HepG2 (cell line): ENCODE data around the gene STAC.

Experiments
- EP300 ChIP-seq, 3 experiments: sonication (generic) in 1 of 3; formaldehyde crosslinking in 1 of 3; IDR thresholded peaks; 2 replicates each; pipeline versions ENCODE4 v1.5.1 to v1.6.1; 2011 to 2020; ENCODE audit warnings: low read depth in 2 of 3, low read length in 2 of 3, borderline replicate concordance in 1 of 3, improper control_type of control experiment in 1 of 3, mild to moderate bottlenecking in 1 of 3, missing genetic modification reagents in 1 of 3, moderate library complexity in 1 of 3
- EZH2 ChIP-seq: conservative IDR thresholded peaks from 2 replicates; pipeline ENCODE4 v1.6.1; 2012; ENCODE audit warnings: mild to moderate bottlenecking, low read depth, low read length, moderate library complexity
- HCFC1 ChIP-seq: fragments of 150-350 bp; IDR thresholded peaks from 2 replicates; pipeline ENCODE4 v1.6.1; 2014; ENCODE audit warnings: low read depth, low read length
- JUNB ChIP-seq: sonication (generic); formaldehyde crosslinking; IDR thresholded peaks from 2 replicates; pipeline ENCODE4 v1.8.0; 2022; ENCODE audit warnings: missing genetic modification reagents, mild to moderate bottlenecking, borderline replicate concordance
- NFYC ChIP-seq: IDR thresholded peaks from 2 replicates; pipeline ENCODE4 v1.6.1; 2016; ENCODE audit warnings: missing genetic modification reagents, missing compliant biosample characterization
- SRF ChIP-seq: IDR thresholded peaks from 2 replicates; pipeline ENCODE4 v1.6.1; 2011; ENCODE audit warnings: mild to moderate bottlenecking, low read depth, low read length, moderate library complexity
- TAF15 ChIP-seq: fragments of 200-400 bp; formaldehyde crosslinking; IDR thresholded peaks from one replicate; pipeline ENCODE4 v1.6.1; 2018; ENCODE audit warnings: mild to moderate bottlenecking, low read depth, low read length; ENCODE audit not compliant: poor library complexity, severe bottlenecking
- TF ChIP-seq, protein P1 (sequence below): sonication (generic); formaldehyde crosslinking; IDR thresholded peaks from 2 replicates; pipeline ENCODE4 v1.5.0; 2020; ENCODE audit warnings: missing genetic modification reagents
- TF ChIP-seq, protein P2 (sequence below): sonication (generic); formaldehyde crosslinking; IDR thresholded peaks from 2 replicates; pipeline ENCODE4 v1.4.0; 2020; ENCODE audit warnings: missing genetic modification reagents

DNA sequence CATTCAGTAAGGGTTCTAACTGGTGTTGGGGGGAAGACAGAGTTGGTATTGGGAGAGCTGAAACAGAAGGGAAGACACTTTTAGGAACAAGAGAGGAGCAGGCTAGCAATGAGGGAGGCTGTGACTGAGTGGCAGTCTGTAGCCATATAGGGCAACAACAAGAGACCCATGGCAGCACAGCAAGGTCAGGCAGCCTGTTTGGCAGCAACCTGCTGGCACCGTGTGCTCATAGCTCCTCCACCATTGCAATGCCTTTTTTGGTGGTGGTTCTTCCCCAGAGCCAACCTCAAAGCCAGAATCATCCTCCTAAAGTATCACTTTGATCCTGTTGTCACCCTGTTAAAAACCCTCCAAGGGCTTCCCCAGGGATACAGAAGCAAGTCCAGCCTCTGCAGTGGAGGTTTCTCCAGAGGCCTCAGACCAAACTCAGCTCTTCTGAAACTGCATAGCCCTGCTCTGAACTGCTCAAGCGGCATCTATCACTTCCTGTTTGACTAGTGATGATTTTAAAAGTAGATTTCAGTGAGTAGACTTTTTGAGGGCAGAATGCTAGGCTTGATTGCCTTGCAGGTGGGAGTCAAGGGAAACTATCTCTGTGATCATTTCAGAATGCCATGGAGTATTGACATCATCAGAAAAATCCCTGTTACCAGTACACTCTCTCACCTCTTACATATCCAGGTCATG is 176.9 kb downstream of the STAC start:
- no peak for TF ChIP-seq TAF15
- no peak for TF ChIP-seq SRF
- TF ChIP-seq EZH2: no peak
- no peak for TF ChIP-seq HCFC1
- TF ChIP-seq, protein P1, sequence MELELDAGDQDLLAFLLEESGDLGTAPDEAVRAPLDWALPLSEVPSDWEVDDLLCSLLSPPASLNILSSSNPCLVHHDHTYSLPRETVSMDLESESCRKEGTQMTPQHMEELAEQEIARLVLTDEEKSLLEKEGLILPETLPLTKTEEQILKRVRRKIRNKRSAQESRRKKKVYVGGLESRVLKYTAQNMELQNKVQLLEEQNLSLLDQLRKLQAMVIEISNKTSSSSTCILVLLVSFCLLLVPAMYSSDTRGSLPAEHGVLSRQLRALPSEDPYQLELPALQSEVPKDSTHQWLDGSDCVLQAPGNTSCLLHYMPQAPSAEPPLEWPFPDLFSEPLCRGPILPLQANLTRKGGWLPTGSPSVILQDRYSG (CRISPR knock-in tag): no peak
- TF ChIP-seq EP300 (IDR thresholded peaks at IDR 0.05; ENCODE audit: low read depth in 2 of 2, low read length in 2 of 2): no peak
- no peak for TF ChIP-seq EP300 (CRISPR knock-in tag; IDR thresholded peaks at IDR 0.05; ENCODE audit: borderline replicate concordance)
- TF ChIP-seq, protein P2, sequence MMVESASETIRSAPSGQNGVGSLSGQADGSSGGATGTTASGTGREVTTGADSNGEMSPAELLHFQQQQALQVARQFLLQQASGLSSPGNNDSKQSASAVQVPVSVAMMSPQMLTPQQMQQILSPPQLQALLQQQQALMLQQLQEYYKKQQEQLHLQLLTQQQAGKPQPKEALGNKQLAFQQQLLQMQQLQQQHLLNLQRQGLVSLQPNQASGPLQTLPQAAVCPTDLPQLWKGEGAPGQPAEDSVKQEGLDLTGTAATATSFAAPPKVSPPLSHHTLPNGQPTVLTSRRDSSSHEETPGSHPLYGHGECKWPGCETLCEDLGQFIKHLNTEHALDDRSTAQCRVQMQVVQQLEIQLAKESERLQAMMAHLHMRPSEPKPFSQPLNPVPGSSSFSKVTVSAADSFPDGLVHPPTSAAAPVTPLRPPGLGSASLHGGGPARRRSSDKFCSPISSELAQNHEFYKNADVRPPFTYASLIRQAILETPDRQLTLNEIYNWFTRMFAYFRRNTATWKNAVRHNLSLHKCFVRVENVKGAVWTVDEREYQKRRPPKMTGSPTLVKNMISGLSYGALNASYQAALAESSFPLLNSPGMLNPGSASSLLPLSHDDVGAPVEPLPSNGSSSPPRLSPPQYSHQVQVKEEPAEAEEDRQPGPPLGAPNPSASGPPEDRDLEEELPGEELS (CRISPR knock-in tag): no peak
- TF ChIP-seq NFYC (CRISPR knock-in tag): no peak
- no peak for TF ChIP-seq JUNB
